MCF 10A (cell line): ENCODE results near the gene POLE. TPM values are rescaled to one million over a fixed set of nuclear protein-coding genes. Genes with fewer than 3 reads are reported as not detected.

Experiments used
- BruUV-seq: library from RNA; stranded (reverse); fragments of 400-500 nt; replicated peaks from 2 replicates; lab custom pipeline; 2021; lab: Mats Ljungman, UMichigan
- CTCF ChIA-PET: fragments of 300-600 bp; sonication (Branson Sonifier 250); formaldehyde crosslinking; extraction: SDS; loops from one replicate; lab custom pipeline; 2021; ENCODE audit warnings: antibody characterized with exemption, inconsistent platforms; lab: Yijun Ruan, JAX
- POLR2A ChIA-PET: fragments of 300-600, 350-650 bp; sonication (Branson Sonifier 250); formaldehyde crosslinking; extraction: SDS; loops from one replicate; lab custom pipeline; 2020; ENCODE audit warnings: antibody characterized with exemption, inconsistent platforms; lab: Yijun Ruan, JAX
- DNase-seq: peaks from one replicate; pipeline ENCODE4 v3.0.0-alpha.2; 2018; ENCODE audit not compliant: unreplicated experiment
- H3K27ac Mint-ChIP-seq: one replicate; pipeline ENCODE4 v1.8.0; 2022; ENCODE audit warnings: mild to moderate bottlenecking, low read depth, mixed read lengths; ENCODE audit not compliant: unreplicated experiment
- H3K27me3 Mint-ChIP-seq: one replicate; pipeline ENCODE4 v1.8.0; 2022; ENCODE audit warnings: mixed read lengths; ENCODE audit not compliant: insufficient read depth, unreplicated experiment
- H3K36me3 Mint-ChIP-seq: one replicate; pipeline ENCODE4 v1.8.0; 2022; ENCODE audit warnings: mild to moderate bottlenecking, moderate library complexity, mixed read lengths; ENCODE audit not compliant: insufficient read depth, unreplicated experiment
- H3K4me1 Mint-ChIP-seq: one replicate; pipeline ENCODE4 v1.8.0; 2022; ENCODE audit warnings: mixed read lengths; ENCODE audit not compliant: insufficient read depth, unreplicated experiment
- H3K4me3 Mint-ChIP-seq: one replicate; pipeline ENCODE4 v1.8.0; 2022; ENCODE audit warnings: mild to moderate bottlenecking, moderate library complexity, mixed read lengths; ENCODE audit not compliant: unreplicated experiment
- H3K9me3 Mint-ChIP-seq: one replicate; pipeline ENCODE4 v1.8.0; 2022; ENCODE audit warnings: mixed read lengths; ENCODE audit not compliant: unreplicated experiment
- intact Hi-C: fragments of 100-400 bp; cut with micrococcal nuclease; formaldehyde crosslinking; loops from 2 replicates; pipeline ENCODE4 v1.14.1; 2022
- total RNA-seq: library from RNA; stranded (reverse); gene quantifications from 2 replicates; pipeline ENCODE4 v1.2.3, GENCODE V29; 2022
- TF ChIP-seq, protein P1 (sequence below): fragments of 200-600 bp; IDR thresholded peaks from one replicate; pipeline ENCODE4 v1.8.0; 2022; ENCODE audit warnings: antibody characterized with exemption, mild to moderate bottlenecking; ENCODE audit not compliant: unreplicated experiment

Gene POLE
- total RNA-seq, 1 experiment from 2014 or later = 36.3 TPM

DNA sequence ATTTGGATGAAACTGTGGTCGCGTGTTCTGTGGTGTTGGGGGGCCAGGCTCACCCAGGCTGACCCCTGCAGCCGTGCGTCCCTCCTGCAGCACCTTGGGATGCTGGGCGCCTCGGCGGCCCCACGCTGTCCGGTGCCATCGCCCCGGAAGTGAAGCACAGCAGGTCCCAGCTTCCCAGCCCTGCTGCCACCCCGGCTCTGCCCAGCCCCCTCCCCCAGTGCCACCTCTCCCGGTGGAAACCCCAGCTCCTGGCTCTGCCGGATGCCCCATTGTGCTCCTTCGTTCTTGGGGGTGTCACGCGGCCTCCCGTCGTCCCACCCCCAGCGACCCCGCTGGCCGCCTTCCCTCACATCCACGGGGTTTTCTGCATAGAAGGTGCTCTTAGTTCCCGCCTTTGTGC is 102.0 kb downstream of the POLE start:
- Mint-ChIP-seq H3K27me3 (no peaks in the 10 kb centered on the region), H3K4me1 (no peaks in the 10 kb centered on the region), H3K9me3 (no peaks in the 10 kb centered on the region), H3K36me3 (peaks cover 9% of the 10 kb centered on the region), H3K27ac (no peak overlapping the region), H3K4me3 (no peak overlapping the region)
- POLR2A ChIA-PET = no interaction called here
- no TSS peak for BruUV-seq
- DNase-seq = no peak
- CTCF ChIA-PET = no interaction called here
- intact Hi-C loops = no loop called here
- TF ChIP-seq, protein P1, sequence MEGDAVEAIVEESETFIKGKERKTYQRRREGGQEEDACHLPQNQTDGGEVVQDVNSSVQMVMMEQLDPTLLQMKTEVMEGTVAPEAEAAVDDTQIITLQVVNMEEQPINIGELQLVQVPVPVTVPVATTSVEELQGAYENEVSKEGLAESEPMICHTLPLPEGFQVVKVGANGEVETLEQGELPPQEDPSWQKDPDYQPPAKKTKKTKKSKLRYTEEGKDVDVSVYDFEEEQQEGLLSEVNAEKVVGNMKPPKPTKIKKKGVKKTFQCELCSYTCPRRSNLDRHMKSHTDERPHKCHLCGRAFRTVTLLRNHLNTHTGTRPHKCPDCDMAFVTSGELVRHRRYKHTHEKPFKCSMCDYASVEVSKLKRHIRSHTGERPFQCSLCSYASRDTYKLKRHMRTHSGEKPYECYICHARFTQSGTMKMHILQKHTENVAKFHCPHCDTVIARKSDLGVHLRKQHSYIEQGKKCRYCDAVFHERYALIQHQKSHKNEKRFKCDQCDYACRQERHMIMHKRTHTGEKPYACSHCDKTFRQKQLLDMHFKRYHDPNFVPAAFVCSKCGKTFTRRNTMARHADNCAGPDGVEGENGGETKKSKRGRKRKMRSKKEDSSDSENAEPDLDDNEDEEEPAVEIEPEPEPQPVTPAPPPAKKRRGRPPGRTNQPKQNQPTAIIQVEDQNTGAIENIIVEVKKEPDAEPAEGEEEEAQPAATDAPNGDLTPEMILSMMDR = no peak

DNA sequence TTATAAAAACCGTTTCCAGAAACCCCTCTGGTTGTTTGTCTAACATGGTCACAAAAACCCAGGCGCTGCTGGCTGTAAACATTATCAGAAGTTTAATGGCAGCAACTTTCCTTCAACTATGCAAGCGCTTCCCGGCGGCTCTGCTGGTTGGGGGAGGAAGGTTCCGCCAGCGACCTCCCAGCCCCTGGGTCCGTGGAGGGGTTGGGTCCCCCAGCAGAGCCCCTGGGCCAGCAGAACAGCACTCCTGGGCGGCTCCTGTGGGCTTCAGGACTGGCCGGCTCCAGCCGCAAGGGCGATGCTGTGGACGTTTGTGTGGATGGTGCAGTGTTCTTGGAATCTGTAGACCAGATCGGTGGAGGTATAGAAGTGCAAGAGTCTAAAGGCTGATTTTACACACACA is 102.7 kb downstream of the POLE start:
- H3K4me3 Mint-ChIP-seq = no peak overlapping the region
- no peaks in the 10 kb centered on the region for H3K4me1 Mint-ChIP-seq
- TF ChIP-seq, protein P1 = no peak
- CTCF ChIA-PET = no interaction called here
- no peak overlapping the region for H3K27ac Mint-ChIP-seq
- no TSS peak for BruUV-seq
- H3K36me3 Mint-ChIP-seq = peaks cover 16% of the 10 kb centered on the region
- no peak for DNase-seq
- H3K27me3 Mint-ChIP-seq = no peaks in the 10 kb centered on the region
- H3K9me3 Mint-ChIP-seq = no peaks in the 10 kb centered on the region
- intact Hi-C loops = no loop called here
- POLR2A ChIA-PET = no interaction called here

GRCh38 chr12:132583736-132584135 is 103.4 kb downstream of the POLE start:
- no peaks in the 10 kb centered on the region for H3K27me3 Mint-ChIP-seq
- ChIA-PET CTCF (no interaction called here), POLR2A (no interaction called here)
- H3K4me1 Mint-ChIP-seq = no peaks in the 10 kb centered on the region
- TSS peak; percentile 63 for BruUV-seq
- intact Hi-C loops = no loop called here
- DNase-seq = no peak
- H3K4me3 Mint-ChIP-seq = no peak overlapping the region
- H3K36me3 Mint-ChIP-seq = peaks cover 18% of the 10 kb centered on the region
- TF ChIP-seq, protein P1 = no peak
- H3K9me3 Mint-ChIP-seq = no peaks in the 10 kb centered on the region
- H3K27ac Mint-ChIP-seq = no peak overlapping the region

GRCh38 chr12:132583411-132583710 is 103.8 kb downstream of the POLE start:
- TF ChIP-seq, protein P1 = no peak
- intact Hi-C loops = no loop called here
- DNase-seq = no peak
- Mint-ChIP-seq H3K4me1 (no peaks in the 10 kb centered on the region), H3K27me3 (no peaks in the 10 kb centered on the region), H3K36me3 (peaks cover 18% of the 10 kb centered on the region), H3K27ac (no peak overlapping the region), H3K9me3 (no peaks in the 10 kb centered on the region), H3K4me3 (no peak overlapping the region)
- BruUV-seq = no TSS peak
- POLR2A ChIA-PET = no interaction called here
- CTCF ChIA-PET = no interaction called here
